Aortic smooth muscle cell (primary cell): ENCODE measurements around the gene DLX3. TPM values are rescaled to one million over a fixed set of nuclear protein-coding genes. Genes with fewer than 3 reads are reported as not detected.

ENCODE experiments used
- total RNA-seq: library from RNA; depleted of rRNA; stranded (reverse); fragments of >200 nt; gene quantifications from 2 replicates; pipeline ENCODE4 v1.2.3, GENCODE V29; 2014

The DLX3 gene
- 0.26 and 0.56 TPM in 2 replicates for total RNA-seq

DNA sequence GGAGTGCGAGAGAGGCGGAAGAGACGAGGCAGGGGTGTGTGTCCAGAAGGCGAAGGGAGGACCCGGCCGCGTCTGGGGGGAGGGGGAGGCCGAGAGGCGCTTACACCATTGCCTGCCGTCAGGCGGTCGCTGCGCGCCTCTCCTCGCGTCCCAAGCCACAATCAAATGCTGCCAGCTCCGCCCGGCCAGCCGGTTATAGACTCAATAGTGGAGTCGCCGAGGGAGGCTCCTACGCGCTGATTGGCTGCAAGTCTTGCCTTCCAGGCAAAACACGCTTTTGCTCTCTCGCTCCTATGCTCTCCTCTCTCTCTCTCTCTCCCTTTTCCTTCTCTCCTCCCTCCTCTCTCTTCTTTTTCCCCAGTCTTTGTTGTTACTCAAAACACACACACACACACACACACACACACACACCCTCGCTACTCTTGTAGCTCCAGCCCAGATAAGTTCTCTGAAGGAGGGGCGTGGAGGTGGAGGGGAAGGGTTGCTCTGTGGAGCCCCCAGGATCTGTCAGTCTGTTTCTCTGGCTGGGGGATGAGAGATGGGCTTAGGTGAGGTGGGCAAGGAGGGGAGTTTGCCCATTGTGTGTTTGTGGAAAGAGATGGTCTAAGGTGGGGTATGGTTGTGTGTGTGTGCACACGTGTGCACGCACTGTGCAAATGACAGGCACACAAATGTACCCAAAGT, at the start of gene DLX3:
Gene DLX3, minus strand, starts transcription at position 170 of the 684 bp plus-strand sequence. CDS start 226 bp downstream, outside the sequence.

DNA sequence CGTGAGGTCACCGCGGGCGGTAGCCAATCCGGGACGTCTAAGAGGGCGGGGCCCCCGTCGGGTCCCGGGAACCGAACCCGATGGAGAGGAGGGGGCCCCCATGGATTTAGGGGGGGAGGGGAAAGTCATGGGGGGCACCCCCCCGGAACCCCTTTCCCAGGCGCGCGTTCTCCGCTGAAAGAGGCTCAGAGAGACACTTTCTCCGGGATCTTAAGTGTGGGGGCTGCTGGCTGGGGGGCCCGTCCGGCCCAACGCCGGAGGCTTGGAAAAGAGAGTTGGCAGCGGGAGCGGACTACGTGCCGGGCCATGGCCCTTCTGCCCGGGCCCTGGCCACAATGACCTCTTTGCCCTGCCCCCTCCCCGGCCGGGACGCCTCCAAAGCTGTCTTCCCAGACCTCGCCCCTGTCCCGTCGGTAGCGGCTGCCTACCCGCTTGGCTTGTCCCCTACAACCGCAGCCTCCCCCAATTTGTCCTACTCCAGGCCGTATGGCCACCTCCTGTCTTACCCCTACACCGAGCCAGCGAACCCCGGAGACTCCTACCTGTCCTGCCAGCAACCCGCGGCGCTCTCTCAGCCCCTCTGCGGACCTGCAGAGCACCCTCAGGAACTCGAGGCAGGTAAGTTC, 25.8 kb downstream of the DLX3 start, which contains the start of gene DLX4:
Gene DLX4, plus strand, starts transcription at position 57 of the 626 bp plus-strand sequence. Its CDS starts 279 bp downstream, at position 336.

Other genes with a start within 250 kb of the DLX3 start
- gene FAM117A, start 231.1 kb downstream of the DLX3 start, total RNA-seq = 2.0 and 3.6 TPM in 2 replicates
- gene KAT7, start 206.5 kb downstream of the DLX3 start, total RNA-seq = 38.3 and 44.0 TPM in 2 replicates
- not detected in 2 replicates for gene TAC4, start 147.2 kb downstream of the DLX3 start, total RNA-seq
- not detected in 2 replicates for gene DLX4, start 26.0 kb downstream of the DLX3 start, total RNA-seq
- gene ITGA3, start 60.9 kb upstream of the DLX3 start, total RNA-seq = 370 and 392 TPM in 2 replicates
- gene PDK2, start 100.1 kb upstream of the DLX3 start, total RNA-seq = 24.6 and 25.9 TPM in 2 replicates
- 0.53 and 1.3 TPM in 2 replicates for gene SAMD14, start 134.9 kb upstream of the DLX3 start, total RNA-seq
- gene PPP1R9B, start 155.5 kb upstream of the DLX3 start, total RNA-seq = 52.9 and 55.1 TPM in 2 replicates
- 11.2 and 14.0 TPM in 2 replicates for gene SGCA, start 170.8 kb upstream of the DLX3 start, total RNA-seq
- 275 and 507 TPM in 2 replicates for gene COL1A1, start 206.4 kb upstream of the DLX3 start, total RNA-seq